ENCODE data around the gene KDM2A.

GRCh38 chr11:67174311-67174710 is 55.2 kb downstream of the KDM2A start:
- no peak for TF ChIP-seq CTCF (IDR thresholded peaks at IDR 0.05)
- no peak for TF ChIP-seq POLR2A (IDR thresholded peaks at IDR 0.05)

Data from thyroid gland (tissue), 4 donors.